ENCODE measurements around the gene NRG2. TPM values are rescaled to one million over a fixed set of nuclear protein-coding genes. Genes with fewer than 3 reads are reported as not detected.

The NRG2 gene
- under 1 TPM; 0.08 to 0.17 TPM for total RNA-seq
- 0.11 TPM for polyA plus RNA-seq (2013, experiment 1 of 2)
- polyA plus RNA-seq (2013, experiment 2 of 2): 0.07 TPM
- 0 to 0.64 (median 0.18) reads per million in 172 experiments for total RNA-seq

GRCh38 chr5:140042643-140043507 is at the start of gene NRG2:
Gene NRG2 (minus strand): TSS chr5:140043299.
- peak within 1 kb of the TSS; percentile 54 for H3K4me3 ChIP-seq (ENCODE audit: low read length)
- no peak within 1 kb of the TSS for H3K27ac ChIP-seq (ENCODE audit: low read depth in 1 of 2, low read length in 2 of 2)
- TF ChIP-seq, protein P1, sequence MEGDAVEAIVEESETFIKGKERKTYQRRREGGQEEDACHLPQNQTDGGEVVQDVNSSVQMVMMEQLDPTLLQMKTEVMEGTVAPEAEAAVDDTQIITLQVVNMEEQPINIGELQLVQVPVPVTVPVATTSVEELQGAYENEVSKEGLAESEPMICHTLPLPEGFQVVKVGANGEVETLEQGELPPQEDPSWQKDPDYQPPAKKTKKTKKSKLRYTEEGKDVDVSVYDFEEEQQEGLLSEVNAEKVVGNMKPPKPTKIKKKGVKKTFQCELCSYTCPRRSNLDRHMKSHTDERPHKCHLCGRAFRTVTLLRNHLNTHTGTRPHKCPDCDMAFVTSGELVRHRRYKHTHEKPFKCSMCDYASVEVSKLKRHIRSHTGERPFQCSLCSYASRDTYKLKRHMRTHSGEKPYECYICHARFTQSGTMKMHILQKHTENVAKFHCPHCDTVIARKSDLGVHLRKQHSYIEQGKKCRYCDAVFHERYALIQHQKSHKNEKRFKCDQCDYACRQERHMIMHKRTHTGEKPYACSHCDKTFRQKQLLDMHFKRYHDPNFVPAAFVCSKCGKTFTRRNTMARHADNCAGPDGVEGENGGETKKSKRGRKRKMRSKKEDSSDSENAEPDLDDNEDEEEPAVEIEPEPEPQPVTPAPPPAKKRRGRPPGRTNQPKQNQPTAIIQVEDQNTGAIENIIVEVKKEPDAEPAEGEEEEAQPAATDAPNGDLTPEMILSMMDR (IDR thresholded peaks at IDR 0.05): peak; percentile 35
- H3K4me1 ChIP-seq (ENCODE audit: insufficient read depth, low read length): peaks cover 22% of the 10 kb centered on the region
- H3K27me3 Mint-ChIP-seq: peaks cover 78% of the 10 kb centered on the region
- H3K4me3 Mint-ChIP-seq: peak within 1 kb of the TSS; percentile 70
- H3K9me3 Mint-ChIP-seq: no peaks in the 10 kb centered on the region
- ATAC-seq (ENCODE audit: poor library complexity) (peak; percentile 96), DNase-seq (peak; percentile 23 to 73 (median 44))
- H3K36me3 ChIP-seq (ENCODE audit: insufficient read depth, low read length): no peaks in the 10 kb centered on the region
- no peak within 1 kb of the TSS for H3K27ac Mint-ChIP-seq
- peaks cover 18% of the 10 kb centered on the region for H3K4me1 Mint-ChIP-seq (ENCODE audit: low read depth)
- intact Hi-C loops (cut with DNase I, micrococcal nuclease): no loop called here
- H3K27me3 ChIP-seq (ENCODE audit: control insufficient read depth in 1 of 2, insufficient read depth in 2 of 2, low read length in 2 of 2): peaks cover 39 to 72% of the 10 kb centered on the region in 2 experiments
- CTCF ChIA-PET: interaction anchor here (0.6 to 1.3 kb wide), 3 partner anchors 12 to 113 kb away, joined by 3 to 4 read pairs (median 4); no protein-coding TSS in a partner anchor
- no peaks in the 10 kb centered on the region for H3K36me3 Mint-ChIP-seq (ENCODE audit: low read depth)
- POLR2A ChIA-PET: no interaction called here
- peaks cover 0 to 7% of the 10 kb centered on the region in 2 experiments for H3K9me3 ChIP-seq (ENCODE audit: control insufficient read depth in 1 of 2, insufficient read depth in 1 of 2, low read length in 2 of 2)

- no peak overlapping the region for H3K27ac Mint-ChIP-seq
- no peaks in the 10 kb centered on the region for H3K4me1 Mint-ChIP-seq (ENCODE audit: low read depth)
- peaks cover 23% of the 10 kb centered on the region for H3K27me3 Mint-ChIP-seq
- no peak overlapping the region for H3K4me3 Mint-ChIP-seq
- no peaks in the 10 kb centered on the region for H3K4me1 ChIP-seq (ENCODE audit: insufficient read depth, low read length)
- TF ChIP-seq, protein P1 (IDR thresholded peaks at IDR 0.05): no peak
- H3K9me3 Mint-ChIP-seq: peaks cover 12% of the 10 kb centered on the region
- H3K9me3 ChIP-seq (ENCODE audit: control insufficient read depth in 1 of 2, insufficient read depth in 1 of 2, low read length in 2 of 2): peaks cover 0 to 20% of the 10 kb centered on the region in 2 experiments
- intact Hi-C loops (cut with DNase I, micrococcal nuclease): no loop called here
- CTCF ChIA-PET: no interaction called here
- H3K36me3 Mint-ChIP-seq (ENCODE audit: low read depth): peaks cover 3% of the 10 kb centered on the region
- H3K27ac ChIP-seq (ENCODE audit: low read depth in 1 of 2, low read length in 2 of 2): no peak overlapping the region
- no peak overlapping the region for H3K4me3 ChIP-seq (ENCODE audit: low read length)
- POLR2A ChIA-PET: no interaction called here
- peaks cover 2 to 12% of the 10 kb centered on the region in 2 experiments for H3K27me3 ChIP-seq (ENCODE audit: control insufficient read depth in 1 of 2, insufficient read depth in 2 of 2, low read length in 2 of 2)
- DNase-seq (no peak), ATAC-seq (ENCODE audit: poor library complexity) (no peak)
- H3K36me3 ChIP-seq (ENCODE audit: insufficient read depth, low read length): no peaks in the 10 kb centered on the region
Measured at GRCh38 chr5:140090251-140090650, 47.2 kb upstream of the NRG2 start.

- H3K4me1 ChIP-seq (ENCODE audit: insufficient read depth, low read length): no peaks in the 10 kb centered on the region
- ChIA-PET POLR2A (no interaction called here), CTCF (interaction anchor here (1.6 kb wide), 1 partner anchor 59 kb away, joined by 4 read pairs; no protein-coding TSS in a partner anchor)
- H3K4me3 ChIP-seq (ENCODE audit: low read length): no peak overlapping the region
- H3K27ac Mint-ChIP-seq: no peak overlapping the region
- H3K4me3 Mint-ChIP-seq: no peak overlapping the region
- TF ChIP-seq, protein P1 (IDR thresholded peaks at IDR 0.05): no peak
- H3K9me3 Mint-ChIP-seq: no peaks in the 10 kb centered on the region
- peaks cover 2% of the 10 kb centered on the region for H3K36me3 Mint-ChIP-seq (ENCODE audit: low read depth)
- peaks cover 0 to 2% of the 10 kb centered on the region in 2 experiments for H3K9me3 ChIP-seq (ENCODE audit: control insufficient read depth in 1 of 2, insufficient read depth in 1 of 2, low read length in 2 of 2)
- peaks cover 40% of the 10 kb centered on the region for H3K27me3 Mint-ChIP-seq
- intact Hi-C loops (cut with DNase I, micrococcal nuclease): no loop called here
- DNase-seq (no peak), ATAC-seq (ENCODE audit: poor library complexity) (no peak)
- H3K27ac ChIP-seq (ENCODE audit: low read depth in 1 of 2, low read length in 2 of 2): no peak overlapping the region
- H3K27me3 ChIP-seq (ENCODE audit: control insufficient read depth in 1 of 2, insufficient read depth in 2 of 2, low read length in 2 of 2): peaks cover 4% of the 10 kb centered on the region in 2 experiments
- H3K4me1 Mint-ChIP-seq (ENCODE audit: low read depth): no peaks in the 10 kb centered on the region
- H3K36me3 ChIP-seq (ENCODE audit: insufficient read depth, low read length): no peaks in the 10 kb centered on the region
Measured at GRCh38 chr5:140084541-140084940, 41.4 kb upstream of the NRG2 start.
